Effector memory CD8-positive, alpha-beta T cell (primary cell): ENCODE measurements around the gene SPDYE17.
"Not testable (repeated sequence)": the region's sequence is repeated elsewhere in the genome, so short reads cannot be mapped to it uniquely, and the experiment has no call there.

Experiments used
- ATAC-seq: fragments of 150-1000 bp; cut with Tn5 transposase; replicated peaks from 2 replicates; pipeline ENCODE4 v1.10.0; 2021; ENCODE audit warnings: mild to moderate bottlenecking, moderate library complexity
- DNase-seq, 3 experiments: peaks; one replicate each; pipeline ENCODE4 v3.0.0; 2021
- H3K27ac Mint-ChIP-seq, 2 donors: one replicate each; pipeline ENCODE4 v1.8.0; 2022; ENCODE audit warnings: mild to moderate bottlenecking in 2 of 2, mixed read lengths in 2 of 2, moderate library complexity in 2 of 2
- H3K27me3 Mint-ChIP-seq, 2 donors: one replicate each; pipeline ENCODE4 v1.8.0; 2022; ENCODE audit warnings: mixed read lengths in 2 of 2
- H3K36me3 Mint-ChIP-seq: one replicate; pipeline ENCODE4 v1.8.0; 2022; ENCODE audit warnings: mild to moderate bottlenecking, moderate library complexity, mixed read lengths; ENCODE audit not compliant: insufficient read depth
- H3K4me1 Mint-ChIP-seq, 2 donors: one replicate each; pipeline ENCODE4 v1.8.0; 2022; ENCODE audit warnings: low read depth in 2 of 2, mixed read lengths in 2 of 2
- H3K4me3 Mint-ChIP-seq, 2 donors: one replicate each; pipeline ENCODE4 v1.8.0; 2022; ENCODE audit warnings: mild to moderate bottlenecking in 2 of 2, mixed read lengths in 2 of 2, moderate library complexity in 2 of 2
- H3K9me3 Mint-ChIP-seq, 2 donors: one replicate each; pipeline ENCODE4 v1.8.0; 2022; ENCODE audit warnings: mixed read lengths in 2 of 2

Gene SPDYE17

GRCh38 chr7:76974793-76975579 lies 57.2 kb downstream of the SPDYE17 start:
- not testable (repeated sequence) for H3K4me3 Mint-ChIP-seq, DNase-seq, ATAC-seq, H3K4me1 Mint-ChIP-seq, H3K27ac Mint-ChIP-seq, H3K27me3 Mint-ChIP-seq, H3K9me3 Mint-ChIP-seq
- peaks cover 29% of the 10 kb centered on the region for H3K36me3 Mint-ChIP-seq

- H3K9me3 Mint-ChIP-seq, ATAC-seq, H3K4me3 Mint-ChIP-seq, H3K27me3 Mint-ChIP-seq, DNase-seq, H3K4me1 Mint-ChIP-seq, H3K27ac Mint-ChIP-seq: not testable (repeated sequence)
- peaks cover 23% of the 10 kb centered on the region for H3K36me3 Mint-ChIP-seq
These were observed 57.8 kb downstream of the SPDYE17 start for GRCh38 chr7:76974336-76974735.

- not testable (repeated sequence) for H3K27me3 Mint-ChIP-seq, DNase-seq, H3K27ac Mint-ChIP-seq, H3K9me3 Mint-ChIP-seq, H3K4me1 Mint-ChIP-seq, H3K4me3 Mint-ChIP-seq, ATAC-seq
- peaks cover 15% of the 10 kb centered on the region for H3K36me3 Mint-ChIP-seq
These were observed 59.8 kb downstream of the SPDYE17 start for GRCh38 chr7:76972391-76972790.
